Activated CD8-positive, alpha-beta T cell treated with anti-CD3 and anti-CD28 coated beads for 36 hours (primary cell): ENCODE results near the gene GPR161. TPM values are rescaled to one million over a fixed set of nuclear protein-coding genes. Genes with fewer than 3 reads are reported as not detected.
"Not testable (repeated sequence)": the region's sequence is repeated elsewhere in the genome, so short reads cannot be mapped to it uniquely, and the experiment has no call there.

ENCODE experiments used
- ATAC-seq: fragments of 200-7000 bp; cut with Tn5 transposase; one replicate; pipeline ENCODE4 v1.10.0; 2021; ENCODE audit warnings: mild to moderate bottlenecking, moderate library complexity
- CTCF ChIA-PET: fragments of 350-600 bp; sonication (Branson Sonifier 250); formaldehyde crosslinking; loops from one replicate; lab custom pipeline; 2021; ENCODE audit warnings: antibody characterized with exemption; lab: Charles Lee
- POLR2A ChIA-PET: fragments of 350-600 bp; sonication (Branson Sonifier 250); formaldehyde crosslinking; loops from one replicate; lab custom pipeline; 2021; ENCODE audit warnings: antibody characterized with exemption; lab: Charles Lee
- DNase-seq: peaks from one replicate; pipeline ENCODE4 v3.0.0-alpha.2; 2020
- H3K27ac Mint-ChIP-seq: one replicate; pipeline ENCODE4 v1.8.0; 2021; ENCODE audit warnings: mild to moderate bottlenecking, mixed read lengths
- H3K27me3 Mint-ChIP-seq: one replicate; pipeline ENCODE4 v1.8.0; 2021; ENCODE audit warnings: mixed read lengths
- H3K36me3 Mint-ChIP-seq: one replicate; pipeline ENCODE4 v1.8.0; 2021; ENCODE audit warnings: low read depth, mixed read lengths
- H3K4me1 Mint-ChIP-seq: one replicate; pipeline ENCODE4 v1.8.0; 2021; ENCODE audit warnings: low read depth, mixed read lengths
- H3K4me3 Mint-ChIP-seq: one replicate; pipeline ENCODE4 v1.8.0; 2021; ENCODE audit warnings: mild to moderate bottlenecking, moderate library complexity, mixed read lengths
- H3K9me3 Mint-ChIP-seq: one replicate; pipeline ENCODE4 v1.8.0; 2021; ENCODE audit warnings: mixed read lengths
- CTCF ChIP-seq: fragments of 200-600 bp; IDR thresholded peaks from one replicate; pipeline ENCODE4 v1.8.0; 2022; ENCODE audit warnings: antibody characterized with exemption, mild to moderate bottlenecking
- intact Hi-C: fragments of 100-400 bp; cut with micrococcal nuclease; formaldehyde crosslinking; loops from one replicate; pipeline ENCODE4 v1.10.0; 2022
- total RNA-seq, 2 experiments: library from RNA; stranded (reverse); gene quantifications; one replicate each; pipeline ENCODE4 v1.2.3, GENCODE V29; 2021

The GPR161 gene
- total RNA-seq, 2 experiments from 2014 or later: 0.16 to 0.20 TPM

DNA sequence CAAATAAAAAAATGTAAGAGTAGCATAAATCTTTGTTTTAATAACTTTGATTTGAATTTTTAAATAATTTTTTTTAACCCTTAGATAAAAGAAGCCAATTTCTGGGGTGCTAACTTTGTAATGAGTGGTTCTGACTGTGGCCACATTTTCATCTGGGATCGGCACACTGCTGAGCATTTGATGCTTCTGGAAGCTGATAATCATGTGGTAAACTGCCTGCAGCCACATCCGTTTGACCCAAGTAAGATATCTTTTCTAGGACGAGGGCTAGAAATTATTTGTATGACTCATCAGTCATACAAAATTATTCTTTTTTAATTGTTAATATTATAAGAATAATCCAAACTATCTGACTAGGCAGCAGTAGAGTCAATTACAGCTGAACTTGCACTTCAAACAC, 71.2 kb downstream of the GPR161 start:
- Mint-ChIP-seq H3K27me3 (no peaks in the 10 kb centered on the region), H3K4me3 (no peak overlapping the region), H3K4me1 (no peaks in the 10 kb centered on the region), H3K36me3 (peaks cover 6% of the 10 kb centered on the region), H3K9me3 (no peaks in the 10 kb centered on the region), H3K27ac (no peak overlapping the region)
- CTCF ChIA-PET: interaction anchor here (9.6 kb wide), 1 partner anchor 18 kb away, joined by 105 read pairs; no protein-coding TSS in a partner anchor
- TF ChIP-seq CTCF: no peak
- ATAC-seq (no peak), DNase-seq (no peak)
- POLR2A ChIA-PET: no interaction called here
- intact Hi-C loops: no loop called here

DNA sequence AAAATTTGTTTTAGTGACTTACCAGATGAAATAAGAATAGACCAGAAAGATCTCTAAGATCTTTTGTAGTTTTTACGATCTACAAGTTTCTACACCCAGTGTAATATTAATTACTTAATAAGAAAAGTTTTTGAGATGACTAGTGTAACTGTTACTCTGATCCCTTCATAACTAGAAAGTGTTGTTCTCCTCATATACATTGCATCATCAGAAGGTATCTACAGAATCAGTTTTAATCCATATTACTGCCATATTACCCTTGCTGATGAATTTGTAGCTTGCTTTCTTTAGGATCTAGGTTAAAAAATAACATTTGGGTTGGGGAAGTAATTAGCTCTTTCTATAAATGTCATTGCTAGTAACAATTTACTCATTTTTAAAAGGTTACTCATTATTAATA, 72.5 kb downstream of the GPR161 start:
- POLR2A ChIA-PET: no interaction called here
- no peak for ATAC-seq
- peaks cover 6% of the 10 kb centered on the region for H3K36me3 Mint-ChIP-seq

DNA sequence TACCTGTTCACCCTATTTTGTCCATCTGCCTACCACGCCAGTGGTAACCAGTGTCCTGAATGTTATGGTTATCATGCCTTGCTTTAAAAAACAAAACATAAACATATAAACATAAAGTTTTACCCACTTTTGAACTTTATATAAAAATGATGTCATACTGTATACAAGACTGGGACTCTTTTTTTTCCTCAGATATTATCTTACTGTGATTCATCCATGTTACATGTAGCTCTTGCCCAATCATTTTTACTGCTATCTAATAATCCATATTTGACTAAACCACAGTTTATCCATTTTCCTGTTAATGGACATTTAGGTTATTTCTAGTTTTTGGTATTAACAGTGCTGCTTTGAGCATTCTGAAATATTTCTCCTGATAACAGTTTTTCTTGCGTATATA, 78.8 kb downstream of the GPR161 start:
- Mint-ChIP-seq H3K9me3 (peaks cover 3% of the 10 kb centered on the region), H3K36me3 (peaks cover 6% of the 10 kb centered on the region), H3K27ac (no peak overlapping the region), H3K4me1 (no peaks in the 10 kb centered on the region), H3K4me3 (no peak overlapping the region), H3K27me3 (no peaks in the 10 kb centered on the region)
- DNase-seq (no peak), ATAC-seq (no peak)
- TF ChIP-seq CTCF: no peak
- intact Hi-C loops: no loop called here
- ChIA-PET CTCF (no interaction called here), POLR2A (no interaction called here)

More for the DNA sequence above, 72.5 kb downstream of the GPR161 start:
- intact Hi-C loops: no loop called here
- no peak for DNase-seq
- no peak for TF ChIP-seq CTCF
- Mint-ChIP-seq H3K27me3 (no peaks in the 10 kb centered on the region), H3K9me3 (no peaks in the 10 kb centered on the region), H3K4me3 (no peak overlapping the region), H3K4me1 (no peaks in the 10 kb centered on the region), H3K27ac (no peak overlapping the region)
- CTCF ChIA-PET: interaction anchor here (9.6 kb wide), 1 partner anchor 19 kb away, joined by 105 read pairs; no protein-coding TSS in a partner anchor

- H3K27ac Mint-ChIP-seq: no peak overlapping the region
- ChIA-PET POLR2A (interaction anchor here (0.6 kb wide), 1 partner anchor 83 kb away, joined by 3 read pairs; no protein-coding TSS in a partner anchor), CTCF (no interaction called here)
- H3K27me3 Mint-ChIP-seq: no peaks in the 10 kb centered on the region
- no peak for TF ChIP-seq CTCF
- H3K4me1 Mint-ChIP-seq: no peaks in the 10 kb centered on the region
- ATAC-seq: no peak
- intact Hi-C loops: no loop called here
- H3K9me3 Mint-ChIP-seq: peaks cover 3% of the 10 kb centered on the region
- peaks cover 6% of the 10 kb centered on the region for H3K36me3 Mint-ChIP-seq
- no peak for DNase-seq
- H3K4me3 Mint-ChIP-seq: no peak overlapping the region
These were observed 79.4 kb downstream of the GPR161 start for GRCh38 chr1:168057355-168057754.

- ATAC-seq: peak; percentile 74
- CTCF ChIA-PET: interaction anchor here (2.3 kb wide), 1 partner anchor 26 kb away, joined by 11 read pairs; no protein-coding TSS in a partner anchor
These were observed 80.6 kb downstream of the GPR161 start for GRCh38 chr1:168056152-168056551.

More at GRCh38 chr1:168056152-168056551, 80.6 kb downstream of the GPR161 start:
- H3K4me1 Mint-ChIP-seq, H3K36me3 Mint-ChIP-seq, H3K27ac Mint-ChIP-seq, DNase-seq, POLR2A ChIA-PET, H3K9me3 Mint-ChIP-seq, intact Hi-C loops, H3K27me3 Mint-ChIP-seq, H3K4me3 Mint-ChIP-seq: not testable (repeated sequence)
